ENCODE measurements around the gene SLC17A3.

The SLC17A3 gene

GRCh38 chr6:25832670-25833069, 41.4 kb downstream of the SLC17A3 start:
- DNase-seq: no peak

- no peak for DNase-seq
These were observed 41.8 kb downstream of the SLC17A3 start for GRCh38 chr6:25832307-25832662.

- no peak for DNase-seq
These were observed 42.3 kb downstream of the SLC17A3 start, which contains the start of gene SLC17A1 for GRCh38 chr6:25831532-25832306. Gene SLC17A1 (minus strand): TSS chr6:25832052. CDS start chr6:25830557, 1,495 bp downstream.

- no peak for DNase-seq
These were observed 43.6 kb downstream of the SLC17A3 start for GRCh38 chr6:25830458-25830857.

- DNase-seq: no peak
These were observed 44.7 kb downstream of the SLC17A3 start for GRCh38 chr6:25829375-25829774.

GRCh38 chr6:25821341-25821740, 52.7 kb downstream of the SLC17A3 start:
- no peak for DNase-seq

GRCh38 chr6:25816252-25816651, 57.8 kb downstream of the SLC17A3 start:
- no peak for DNase-seq

GRCh38 chr6:25815194-25815593, 58.8 kb downstream of the SLC17A3 start:
- DNase-seq: no peak

- DNase-seq: no peak
These were observed 69.2 kb downstream of the SLC17A3 start for GRCh38 chr6:25804804-25805203.

GRCh38 chr6:25801436-25801835, 72.6 kb downstream of the SLC17A3 start:
- DNase-seq: no peak
